Panc1 (cell line): Measurements from ENCODE around the gene TBC1D22A. TPM values are rescaled to one million over a fixed set of nuclear protein-coding genes. Genes with fewer than 3 reads are reported as not detected.

Source experiments
- ATAC-seq: fragments of 200-7000 bp; cut with Tn5 transposase; 2 replicates; pipeline ENCODE4 v1.9.1; 2020; ENCODE audit warnings: mild to moderate bottlenecking, moderate library complexity
- BruUV-seq: library from RNA; stranded (reverse); fragments of 400-500 nt; replicated peaks from 2 replicates; lab custom pipeline; 2021; lab: Mats Ljungman, UMichigan
- CTCF ChIA-PET: fragments of 300-600 bp; sonication (Branson Sonifier 250); formaldehyde crosslinking; loops from one replicate; lab custom pipeline; 2022; ENCODE audit warnings: antibody characterized with exemption; lab: Charles Lee
- POLR2A ChIA-PET: fragments of 300-600 bp; sonication (Branson Sonifier 250); formaldehyde crosslinking; loops from one replicate; lab custom pipeline; 2022; ENCODE audit warnings: antibody characterized with exemption; lab: Charles Lee
- DNase-seq: peaks from one replicate; pipeline ENCODE4 v3.0.0-alpha.2; 2010; ENCODE audit warnings: low read depth, low spot score
- H3K27ac ChIP-seq: 2 replicates; pipeline ENCODE4 v1.5.1; 2011; ENCODE audit warnings: mild to moderate bottlenecking, low read length, inconsistent platforms
- H3K27me3 ChIP-seq: fragments of 200-500 bp; sonication (Bioruptor generic); 2 replicates; pipeline ENCODE4 v1.6.0; 2014; ENCODE audit warnings: low read length, inconsistent platforms; ENCODE audit not compliant: control insufficient read depth, insufficient read depth
- H3K36me3 ChIP-seq: fragments of 200-500 bp; sonication (Bioruptor generic); 2 replicates; pipeline ENCODE4 v1.5.1; 2014; ENCODE audit warnings: inconsistent platforms, mild to moderate bottlenecking, low read length, moderate library complexity; ENCODE audit not compliant: control insufficient read depth, insufficient read depth
- H3K4me1 ChIP-seq: 2 replicates; pipeline ENCODE4 v1.5.1; 2011; ENCODE audit warnings: inconsistent platforms, mild to moderate bottlenecking, low read length, moderate library complexity; ENCODE audit not compliant: control insufficient read depth, insufficient read depth
- H3K4me3 ChIP-seq, 2 experiments: 2 replicates each; pipeline ENCODE4 v1.5.1; 2011 to 2012; ENCODE audit warnings: low read depth in 2 of 2, low read length in 2 of 2, mild to moderate bottlenecking in 2 of 2, inconsistent platforms in 1 of 2, moderate library complexity in 1 of 2
- H3K9me3 ChIP-seq: fragments of 200-500 bp; sonication (Bioruptor generic); 2 replicates; pipeline ENCODE4 v1.5.1; 2014; ENCODE audit warnings: low read depth, mild to moderate bottlenecking, inconsistent platforms, low read length, moderate library complexity; ENCODE audit not compliant: control insufficient read depth, insufficient read depth
- CTCF ChIP-seq: fragments of 450-650 bp; IDR thresholded peaks from 2 replicates; pipeline ENCODE4 v1.5.1; 2017; ENCODE audit warnings: mild to moderate bottlenecking
- POLR2AphosphoS5 ChIP-seq: IDR thresholded peaks from 2 replicates; pipeline ENCODE4 v1.6.1; 2012; ENCODE audit warnings: mild to moderate bottlenecking, low read depth, low read length, moderate library complexity
- REST ChIP-seq, 2 experiments: IDR thresholded peaks; 2 replicates each; pipeline ENCODE4 v1.6.1; 2011 to 2012; ENCODE audit warnings: low read depth in 2 of 2, control low read depth in 1 of 2, low read length in 1 of 2, mild to moderate bottlenecking in 1 of 2, moderate library complexity in 1 of 2; ENCODE audit not compliant: insufficient read depth in 1 of 2
- SIN3A ChIP-seq: IDR thresholded peaks from 2 replicates; pipeline ENCODE4 v1.6.1; 2012; ENCODE audit warnings: low read depth, mild to moderate bottlenecking, low read length, moderate library complexity, borderline replicate concordance; ENCODE audit not compliant: insufficient read depth
- TCF7L2 ChIP-seq: IDR thresholded peaks from 2 replicates; pipeline ENCODE4 v1.6.1; 2011; ENCODE audit warnings: mild to moderate bottlenecking, low read depth, low read length, inconsistent platforms
- in situ Hi-C: cut with HindIII; loops from 2 replicates; pipeline ENCODE4 v1.10.0; 2016; ENCODE audit warnings: low sequenced_read_pairs, low pct_unique_long_range_greater_than_20kb
- intact Hi-C: fragments of 100-400 bp; cut with micrococcal nuclease; formaldehyde crosslinking; loops from one replicate; pipeline ENCODE4 v1.10.0; 2022; ENCODE audit not compliant: unreplicated experiment
- total RNA-seq: library from RNA; stranded (reverse); gene quantifications from one replicate; pipeline ENCODE4 v1.2.1, GENCODE V29; 2021; ENCODE audit not compliant: unreplicated experiment

The TBC1D22A gene
- total RNA-seq, 1 experiment from 2014 or later = 28.7 TPM

GRCh38 chr22:46953968-46954765 lies 191.7 kb downstream of the TBC1D22A start:
- CTCF ChIA-PET = no interaction called here
- Histone ChIP-seq H3K4me1 (no peaks in the 10 kb centered on the region), H3K27ac (no peak overlapping the region), H3K9me3 (no peaks in the 10 kb centered on the region), H3K27me3 (no peaks in the 10 kb centered on the region), H3K4me3 (no peak overlapping the region), H3K36me3 (no peaks in the 10 kb centered on the region)
- in situ Hi-C loops (no loop called here), intact Hi-C loops (no loop called here)
- no peak for ATAC-seq
- POLR2A ChIA-PET = no interaction called here
- no TSS peak for BruUV-seq
- TF ChIP-seq REST (IDR thresholded peaks at IDR 0.05; ENCODE audit: insufficient read depth in 1 of 2, low read depth in 2 of 2, low read length in 1 of 2) (no peak), POLR2AphosphoS5 (no peak), CTCF (no peak), TCF7L2 (no peak), SIN3A (no peak)
- no peak for DNase-seq

GRCh38 chr22:46954781-46955180 lies 192.3 kb downstream of the TBC1D22A start:
- DNase-seq (no peak), ATAC-seq (no peak)
- H3K36me3 ChIP-seq = no peaks in the 10 kb centered on the region
- ChIA-PET POLR2A (no interaction called here), CTCF (no interaction called here)
- no peak overlapping the region for H3K27ac ChIP-seq
- H3K4me1 ChIP-seq = no peaks in the 10 kb centered on the region
- no TSS peak for BruUV-seq
- H3K4me3 ChIP-seq = no peak overlapping the region
- H3K27me3 ChIP-seq = no peaks in the 10 kb centered on the region
- intact Hi-C loops (no loop called here), in situ Hi-C loops (no loop called here)
- TF ChIP-seq REST (IDR thresholded peaks at IDR 0.05; ENCODE audit: insufficient read depth in 1 of 2, low read depth in 2 of 2, low read length in 1 of 2) = no peak
- no peak for TF ChIP-seq POLR2AphosphoS5
- TF ChIP-seq SIN3A = no peak
- TF ChIP-seq CTCF = no peak
- TF ChIP-seq TCF7L2 = no peak
- H3K9me3 ChIP-seq = no peaks in the 10 kb centered on the region
